GM18508 (cell line): ENCODE measurements around the gene PPP1R3F.

Experiments used
- ATAC-seq: cut with Tn5 transposase; IDR thresholded peaks from one replicate; pipeline ENCODE4 v1.9.1; 2021; ENCODE audit warnings: moderate number of reproducible peaks; ENCODE audit not compliant: insufficient read depth, unreplicated experiment

The PPP1R3F gene

GRCh38 chrX:49247916-49248811 lies 21.4 kb upstream of the PPP1R3F start:
- no peak for ATAC-seq

- no peak for ATAC-seq
Observed at GRCh38 chrX:49249071-49249470, 20.5 kb upstream of the PPP1R3F start.

GRCh38 chrX:49249616-49250015 lies 20.0 kb upstream of the PPP1R3F start:
- no peak for ATAC-seq

GRCh38 chrX:49250066-49250465 lies 19.5 kb upstream of the PPP1R3F start:
- ATAC-seq = no peak

GRCh38 chrX:49250578-49250977 lies 19.0 kb upstream of the PPP1R3F start:
- no peak for ATAC-seq

- ATAC-seq = no peak
Observed at GRCh38 chrX:49251325-49251724, 18.3 kb upstream of the PPP1R3F start.

- no peak for ATAC-seq
Observed at GRCh38 chrX:49254639-49255038, 15.0 kb upstream of the PPP1R3F start.

- no peak for ATAC-seq
Observed at GRCh38 chrX:49256268-49256995, 13.2 kb upstream of the PPP1R3F start.

GRCh38 chrX:49257074-49257790 lies 12.4 kb upstream of the PPP1R3F start:
- no peak for ATAC-seq

- ATAC-seq = no peak
Observed at GRCh38 chrX:49257846-49258748, 11.5 kb upstream of the PPP1R3F start.

GRCh38 chrX:49258749-49259124 lies 10.9 kb upstream of the PPP1R3F start:
- no peak for ATAC-seq

- no peak for ATAC-seq
Observed at GRCh38 chrX:49260221-49260985, 9.2 kb upstream of the PPP1R3F start.

GRCh38 chrX:49262603-49263002 lies 7.0 kb upstream of the PPP1R3F start:
- ATAC-seq = no peak

GRCh38 chrX:49263631-49264030 lies 6.0 kb upstream of the PPP1R3F start:
- ATAC-seq = no peak

GRCh38 chrX:49264460-49264859 lies 5.1 kb upstream of the PPP1R3F start, which contains the start of gene FOXP3:
Gene FOXP3, minus strand, starts transcription at chrX:49264710. Its CDS starts 6,205 bp downstream, at chrX:49258505.
- ATAC-seq = no peak

- ATAC-seq = no peak
Observed at GRCh38 chrX:49266523-49267445, 2.8 kb upstream of the PPP1R3F start.

- no peak for ATAC-seq
Observed at GRCh38 chrX:49268702-49269009, 937 bp upstream of the PPP1R3F start.
